K562 (cell line): ENCODE measurements around the gene KYAT1. TPM values are rescaled to one million over a fixed set of nuclear protein-coding genes. Genes with fewer than 3 reads are reported as not detected.
A peak's percentile ranks its signal among the peaks of the same experiment; 100 is the strongest.

Experiments
- ADNP ChIP-seq: fragments of 200-800 bp; sonication (Bioruptor generic); IDR thresholded peaks from 2 replicates; pipeline ENCODE4 v1.6.1; 2016; ENCODE audit warnings: missing genetic modification characterization, missing compliant biosample characterization
- BACH1 ChIP-seq: fragments of 200-800 bp; sonication (Bioruptor generic); IDR thresholded peaks from 2 replicates; pipeline ENCODE4 v1.6.1; 2016; ENCODE audit warnings: missing genetic modification characterization, missing compliant biosample characterization
- BRCA1 ChIP-seq, 2 experiments: fragments of 450-650 bp in 1 of 2; sonication (generic) in 1 of 2; formaldehyde crosslinking in 1 of 2; IDR thresholded peaks; 2 replicates each; pipeline versions ENCODE4 v1.5.0 to v1.6.1; 2017 to 2020; ENCODE audit warnings: mild to moderate bottlenecking in 1 of 2, missing genetic modification reagents in 1 of 2
- C11orf30 ChIP-seq: fragments of 450-650 bp; IDR thresholded peaks from 2 replicates; pipeline ENCODE4 v1.6.1; 2016; ENCODE audit warnings: low read depth, mild to moderate bottlenecking
- CC2D1A ChIP-seq: fragments of 450-650 bp; IDR thresholded peaks from 2 replicates; pipeline ENCODE4 v1.6.1; 2017; ENCODE audit warnings: mild to moderate bottlenecking
- CREB1 ChIP-seq, 2 experiments: sonication (generic) in 1 of 2; formaldehyde crosslinking in 1 of 2; IDR thresholded peaks; 2 replicates each; pipeline versions ENCODE4 v1.6.1 to v1.8.0; 2012 to 2022; ENCODE audit warnings: inconsistent platforms in 1 of 2, mild to moderate bottlenecking in 1 of 2, missing genetic modification reagents in 1 of 2, moderate library complexity in 1 of 2
- CREM ChIP-seq: IDR thresholded peaks from 2 replicates; pipeline ENCODE4 v1.6.1; 2014; ENCODE audit warnings: antibody characterized with exemption, low read depth
- EGR1 ChIP-seq: fragments of 450-650 bp; conservative IDR thresholded peaks from 2 replicates; pipeline ENCODE4 v1.6.1; 2017; ENCODE audit warnings: mild to moderate bottlenecking
- ESRRA ChIP-seq: fragments of 450-650 bp; IDR thresholded peaks from 2 replicates; pipeline ENCODE4 v1.6.1; 2014; ENCODE audit warnings: low read depth, mild to moderate bottlenecking, moderate library complexity, borderline replicate concordance
- FOXK2 ChIP-seq, 2 experiments: fragments of 450-650 bp; IDR thresholded peaks in 1 of 2; conservative IDR thresholded peaks in 1 of 2; 2 replicates each; pipeline ENCODE4 v1.6.1; 2016; ENCODE audit warnings: low read depth in 2 of 2, mild to moderate bottlenecking in 1 of 2
- HDAC1 ChIP-seq, 2 experiments: fragments of 450-650 bp; IDR thresholded peaks; 2 replicates each; pipeline ENCODE4 v1.6.1; 2016 to 2017; ENCODE audit warnings: inconsistent platforms in 1 of 2, mild to moderate bottlenecking in 1 of 2, moderate library complexity in 1 of 2
- HLTF ChIP-seq: fragments of 450-650 bp; IDR thresholded peaks from 2 replicates; pipeline ENCODE4 v1.6.1; 2016
- HMG20A ChIP-seq: fragments of 450-650 bp; formaldehyde crosslinking; conservative IDR thresholded peaks from 2 replicates; pipeline ENCODE4 v1.4.0; 2020; ENCODE audit warnings: mild to moderate bottlenecking, mixed read lengths
- KLF16 ChIP-seq: IDR thresholded peaks from 2 replicates; pipeline ENCODE4 v1.6.1; 2016; ENCODE audit warnings: antibody characterized with exemption
- MAFF ChIP-seq: IDR thresholded peaks from 2 replicates; pipeline ENCODE4 v1.6.1; 2012; ENCODE audit warnings: low read length, improper control_type of control experiment
- NFE2 ChIP-seq: IDR thresholded peaks from 2 replicates; pipeline ENCODE4 v1.6.1; 2014; ENCODE audit warnings: antibody characterized with exemption, low read depth
- NR2C2 ChIP-seq, 2 experiments: fragments of 200-800 bp in 1 of 2; sonication (Bioruptor generic) in 1 of 2; sonication (generic) in 1 of 2; formaldehyde crosslinking in 1 of 2; IDR thresholded peaks; 2 replicates each; pipeline versions ENCODE4 v1.6.1 to v1.8.0; 2016 to 2022; ENCODE audit warnings: mild to moderate bottlenecking in 1 of 2, missing compliant biosample characterization in 1 of 2, missing genetic modification characterization in 1 of 2, missing genetic modification reagents in 1 of 2
- PURB ChIP-seq: sonication (generic); formaldehyde crosslinking; IDR thresholded peaks from 2 replicates; pipeline ENCODE4 v1.9.0; 2021; ENCODE audit warnings: low read depth, mild to moderate bottlenecking, missing genetic modification reagents
- RBM25 ChIP-seq: fragments of 200-400 bp; formaldehyde crosslinking; IDR thresholded peaks from 2 replicates; pipeline ENCODE4 v1.6.1; 2018; ENCODE audit warnings: low read length, low read depth, moderate library complexity; ENCODE audit not compliant: severe bottlenecking
- STAT5A ChIP-seq: IDR thresholded peaks from 2 replicates; pipeline ENCODE4 v1.6.1; 2012; ENCODE audit warnings: low read length, inconsistent platforms, borderline replicate concordance
- TRIM24 ChIP-seq, 2 experiments: fragments of 450-650 bp; IDR thresholded peaks; 2 replicates each; pipeline ENCODE4 v1.6.1; 2016
- ZFP30 ChIP-seq: fragments of 250-450 bp; sonication (Bioruptor Pico); IDR thresholded peaks from 2 replicates; pipeline ENCODE4 v1.8.0; 2022; ENCODE audit warnings: moderate library complexity, mild to moderate bottlenecking, inconsistent platforms, borderline replicate concordance
- ZNF239 ChIP-seq: fragments of 250-450 bp; sonication (Bioruptor Pico); IDR thresholded peaks from 2 replicates; pipeline ENCODE4 v1.4.0; 2020; ENCODE audit warnings: mild to moderate bottlenecking
- ZNF717 ChIP-seq: fragments of 250-450 bp; sonication (Bioruptor Pico); IDR thresholded peaks from 2 replicates; pipeline ENCODE4 v1.5.0; 2021
- polyA plus RNA-seq, 8 experiments: library from polyadenylated mRNA; depleted of rRNA in 4 of 8; stranded (reverse) in 5 of 8; unstranded in 3 of 8; fragments of >200 nt; fragmentation: Nextera tagmentation in 2 of 8; fragmentation: Illumina TruSeq in 1 of 8; extraction: Ambion mirVana in 2 of 8; extraction: Trizol in 1 of 8; gene quantifications; 2 replicates each; pipeline versions ENCODE4 v1.2.1 to v1.2.3, GENCODE V29; 2011 to 2014; ENCODE audit warnings: inconsistent platforms in 1 of 8, missing spikeins in 1 of 8
- total RNA-seq, 7 experiments: library from RNA; depleted of rRNA in 6 of 7; stranded (reverse); fragments of >200 nt in 6 of 7; fragmentation: Illumina TruSeq in 2 of 7; extraction: Trizol in 2 of 7; gene quantifications; 2 replicates each; pipeline versions ENCODE4 v1.2.1 to v1.2.3, GENCODE V29; 2011 to 2021; ENCODE audit warnings: low replicate concordance in 1 of 7
- TF ChIP-seq, protein P1 (sequence below), 2 experiments: fragments of 200-800 bp in 1 of 2; sonication (Bioruptor generic) in 1 of 2; sonication (generic) in 1 of 2; formaldehyde crosslinking in 1 of 2; IDR thresholded peaks in 1 of 2; conservative IDR thresholded peaks in 1 of 2; 2 replicates each; pipeline versions ENCODE4 v1.5.0 to v1.6.1; 2016 to 2020; ENCODE audit warnings: missing compliant biosample characterization in 1 of 2, missing genetic modification characterization in 1 of 2, missing genetic modification reagents in 1 of 2
- TF ChIP-seq, protein P2 (sequence below): sonication (generic); formaldehyde crosslinking; IDR thresholded peaks from 2 replicates; pipeline ENCODE4 v1.8.0; 2022; ENCODE audit warnings: mild to moderate bottlenecking, low read depth, missing genetic modification reagents

KYAT1 gene
- total and polyA plus RNA-seq, 9 of the 15 experiments (the other 6 are each of a cell fraction or from before 2014, with no cell fraction given) = 6.4 to 16.8 (median 11.1) TPM

DNA sequence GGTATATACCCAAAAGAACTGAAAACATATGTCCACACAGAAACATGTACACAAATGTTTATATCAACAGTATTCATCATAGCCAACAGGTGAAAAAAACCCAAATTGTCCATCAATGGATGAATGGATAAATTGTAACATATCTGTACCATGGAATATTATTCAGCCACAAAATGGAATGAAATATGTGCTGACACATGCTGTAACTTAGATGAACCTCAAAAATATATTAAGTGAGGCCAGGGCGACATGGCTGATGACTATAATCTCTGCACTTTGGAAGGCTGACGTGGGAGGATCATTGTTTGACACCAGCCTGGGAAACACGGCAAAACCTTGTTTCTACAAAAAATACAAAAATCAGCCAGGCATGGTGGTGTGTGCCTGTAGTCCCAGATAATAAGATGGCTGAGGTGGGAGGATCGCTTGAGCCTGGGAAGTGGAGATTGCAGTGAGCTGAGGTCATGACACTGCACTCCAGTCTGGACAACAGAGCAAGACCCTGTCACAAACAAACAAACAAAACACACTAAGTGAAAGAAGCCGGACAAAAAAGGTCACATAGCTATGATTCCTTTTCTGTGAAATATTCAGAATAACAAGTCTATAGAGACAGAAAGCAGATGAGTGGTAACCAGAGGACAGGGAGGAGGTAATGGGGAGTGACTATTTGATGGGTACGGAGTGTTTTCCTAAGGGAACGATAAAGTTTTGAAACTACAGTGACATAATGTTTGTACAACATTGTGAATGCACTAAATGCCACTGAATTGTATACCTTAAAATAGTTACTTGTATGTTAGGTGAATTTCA is 11.4 kb downstream of the KYAT1 start (continued):
- TF ChIP-seq ADNP (tag) (no peak), KLF16 (peak; percentile 69; the same call in 1 of the 2 replicates), EGR1 (peak; percentile 73), HLTF (no peak), ZNF239 (no peak), CREB1 (IDR thresholded peaks at IDR 0.05) (0 out of 2 replicates have a peak, but pooled peaks have one; percentile 27), CREB1 (CRISPR knock-in tag; IDR thresholded peaks at IDR 0.05) (no peak), HDAC1 (IDR thresholded peaks at IDR 0.05) (peak; percentile 12 to 60; a peak in 3 of 4 replicates), CC2D1A (peak; percentile 40; the same call in 1 of the 2 replicates), RBM25 (peak; percentile 31), TRIM24 (IDR thresholded peaks at IDR 0.05) (peak; percentile 83 to 87), BRCA1 (IDR thresholded peaks at IDR 0.05) (no peak), BRCA1 (CRISPR knock-in tag; IDR thresholded peaks at IDR 0.05) (no peak), CREM (0 out of 2 replicates have a peak, but pooled peaks have one; percentile 19), MAFF (peak; percentile 13), ESRRA (0 out of 2 replicates have a peak, but pooled peaks have one; percentile 9), NFE2 (peak; percentile 51; the same call in 1 of the 2 replicates), PURB (CRISPR knock-in tag) (no peak), HMG20A (CRISPR knock-in tag) (no peak), FOXK2 (conservative IDR thresholded peaks at IDR 0.05 in 1 of 2, IDR thresholded peaks at IDR 0.05 in 1 of 2; ENCODE audit: low read depth in 2 of 2) (no peak; a peak in 1 of 4 replicates), C11orf30 (peak; percentile 69), NR2C2 (CRISPR knock-in tag; IDR thresholded peaks at IDR 0.05) (no peak), NR2C2 (tag; IDR thresholded peaks at IDR 0.05) (no peak), ZFP30 (CRISPR knock-in tag) (no peak), ZNF717 (CRISPR knock-in tag) (no peak), BACH1 (tag) (no peak), STAT5A (peak; percentile 62; the same call in 1 of the 2 replicates)
- TF ChIP-seq, protein P1, sequence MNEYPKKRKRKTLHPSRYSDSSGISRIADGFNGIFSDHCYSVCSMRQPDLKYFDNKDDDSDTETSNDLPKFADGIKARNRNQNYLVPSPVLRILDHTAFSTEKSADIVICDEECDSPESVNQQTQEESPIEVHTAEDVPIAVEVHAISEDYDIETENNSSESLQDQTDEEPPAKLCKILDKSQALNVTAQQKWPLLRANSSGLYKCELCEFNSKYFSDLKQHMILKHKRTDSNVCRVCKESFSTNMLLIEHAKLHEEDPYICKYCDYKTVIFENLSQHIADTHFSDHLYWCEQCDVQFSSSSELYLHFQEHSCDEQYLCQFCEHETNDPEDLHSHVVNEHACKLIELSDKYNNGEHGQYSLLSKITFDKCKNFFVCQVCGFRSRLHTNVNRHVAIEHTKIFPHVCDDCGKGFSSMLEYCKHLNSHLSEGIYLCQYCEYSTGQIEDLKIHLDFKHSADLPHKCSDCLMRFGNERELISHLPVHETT (CRISPR knock-in tag; conservative IDR thresholded peaks at IDR 0.05 in 1 of 2, IDR thresholded peaks at IDR 0.05 in 1 of 2) = no peak
- TF ChIP-seq, protein P2, sequence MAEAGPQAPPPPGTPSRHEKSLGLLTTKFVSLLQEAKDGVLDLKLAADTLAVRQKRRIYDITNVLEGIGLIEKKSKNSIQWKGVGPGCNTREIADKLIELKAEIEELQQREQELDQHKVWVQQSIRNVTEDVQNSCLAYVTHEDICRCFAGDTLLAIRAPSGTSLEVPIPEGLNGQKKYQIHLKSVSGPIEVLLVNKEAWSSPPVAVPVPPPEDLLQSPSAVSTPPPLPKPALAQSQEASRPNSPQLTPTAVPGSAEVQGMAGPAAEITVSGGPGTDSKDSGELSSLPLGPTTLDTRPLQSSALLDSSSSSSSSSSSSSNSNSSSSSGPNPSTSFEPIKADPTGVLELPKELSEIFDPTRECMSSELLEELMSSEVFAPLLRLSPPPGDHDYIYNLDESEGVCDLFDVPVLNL (CRISPR knock-in tag) = no peak
